GM12874 (cell line): ENCODE measurements around the gene MDN1.

Experiments used
- CTCF ChIP-seq: IDR thresholded peaks from 2 replicates; pipeline ENCODE4 v1.5.1; 2011; ENCODE audit warnings: low read depth, mild to moderate bottlenecking, control low read depth, low read length, moderate library complexity; ENCODE audit not compliant: insufficient read depth

MDN1 gene

DNA sequence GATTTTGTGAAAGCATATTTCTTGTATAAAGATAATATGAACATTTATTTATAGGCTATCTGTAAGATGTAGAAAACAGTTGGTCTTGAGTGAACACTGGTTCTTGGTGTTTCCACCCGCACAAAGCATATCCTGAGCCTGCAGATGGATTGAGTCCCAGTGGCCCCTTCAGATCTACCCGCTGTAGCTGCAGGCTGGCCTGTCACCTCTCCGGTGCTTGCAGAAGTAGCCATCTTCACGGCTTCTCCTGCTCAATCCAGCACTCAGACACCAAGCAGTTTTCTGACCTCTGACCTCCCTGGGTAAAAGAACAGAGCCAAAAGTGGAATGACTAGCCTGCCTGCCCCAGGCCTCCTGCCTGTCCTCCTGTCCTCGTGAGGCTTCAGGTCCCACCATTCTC, 203.7 kb downstream of the MDN1 start:
- TF ChIP-seq CTCF: no peak

- TF ChIP-seq CTCF: no peak
Measured at GRCh38 chr6:89613790-89614189, 205.8 kb downstream of the MDN1 start.

- TF ChIP-seq CTCF: no peak
Measured at GRCh38 chr6:89612121-89612520, 207.5 kb downstream of the MDN1 start.

DNA sequence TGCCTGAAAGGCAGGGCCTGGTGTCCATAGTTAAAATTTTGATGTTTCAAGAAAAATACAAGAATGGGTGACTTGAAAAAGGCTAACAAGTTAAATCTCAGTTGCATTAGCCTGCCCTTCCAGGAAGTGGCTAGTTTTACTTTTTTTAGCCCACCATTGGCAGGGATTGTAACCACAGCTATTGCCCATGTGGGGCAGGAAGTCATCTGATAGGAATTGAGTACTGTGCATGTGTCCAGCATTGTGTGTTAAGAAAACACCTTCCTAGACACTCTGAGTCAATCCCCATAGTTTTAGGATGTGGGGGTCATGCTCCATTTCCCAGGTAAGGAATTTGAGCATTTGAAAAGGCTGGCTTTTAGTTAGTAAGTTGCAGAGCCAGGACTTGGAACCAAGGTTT, 207.9 kb downstream of the MDN1 start:
- no peak for TF ChIP-seq CTCF

DNA sequence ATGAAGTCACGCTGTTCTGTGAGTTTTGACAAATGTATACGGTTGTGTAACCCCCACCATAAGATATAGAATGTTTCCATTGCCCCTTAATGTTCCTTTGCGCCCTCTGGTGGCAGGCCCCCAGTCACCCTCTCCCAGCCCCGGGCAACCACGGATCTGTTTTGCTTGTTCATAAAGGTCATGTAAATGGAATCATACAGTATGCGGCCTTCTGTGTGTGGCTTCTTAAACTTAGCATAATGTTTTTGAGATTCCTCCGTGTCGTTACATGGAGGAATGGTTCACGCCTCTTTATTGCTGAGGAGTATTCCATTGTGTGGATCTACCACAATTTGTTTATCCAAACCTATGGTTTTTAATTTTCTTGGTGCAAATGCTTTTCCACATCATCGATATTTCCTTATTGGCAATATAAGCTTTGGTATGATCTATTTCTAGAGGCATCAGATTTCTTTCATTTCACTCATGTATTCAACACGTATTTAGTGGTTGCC, 209.4 kb downstream of the MDN1 start:
- TF ChIP-seq CTCF: peak; percentile 83

DNA sequence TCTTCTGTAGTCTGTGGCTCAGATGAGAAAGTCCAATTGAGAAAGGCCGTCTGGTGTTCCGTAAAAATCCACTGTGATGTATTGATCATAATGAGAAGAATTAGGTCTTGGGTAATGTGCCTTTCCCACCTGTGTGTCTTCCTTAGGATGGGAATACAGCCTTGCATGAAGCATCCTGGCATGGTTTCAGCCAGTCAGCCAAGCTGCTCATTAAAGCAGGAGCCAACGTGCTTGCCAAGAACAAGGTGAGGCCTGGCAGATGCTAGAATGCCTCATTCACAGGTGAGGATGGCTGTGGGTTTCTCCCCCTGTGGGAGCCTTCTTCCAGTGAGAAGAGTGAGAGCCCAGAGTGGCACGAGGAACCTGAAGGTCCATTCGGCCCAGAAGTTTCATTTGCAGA, 213.7 kb downstream of the MDN1 start:
- no peak for TF ChIP-seq CTCF

DNA sequence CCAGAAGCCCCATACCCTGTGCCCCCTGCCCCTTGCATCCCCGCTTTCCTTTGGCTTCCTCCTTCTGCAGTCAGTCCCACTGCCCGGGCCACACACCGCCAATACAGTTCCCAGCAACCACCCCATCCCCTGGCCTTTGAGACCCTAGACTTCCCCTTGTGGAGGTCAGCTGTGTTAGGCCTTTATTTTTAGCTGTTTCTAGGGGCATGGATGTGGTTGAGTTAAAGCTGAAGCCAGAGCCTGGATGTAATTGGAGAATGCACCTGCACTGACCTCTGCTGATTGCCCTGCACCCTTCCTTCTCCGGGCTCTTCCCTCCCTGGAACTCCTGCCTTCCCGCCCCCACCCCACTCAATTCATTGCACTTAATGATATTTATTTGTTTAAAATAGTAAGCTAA, 214.9 kb downstream of the MDN1 start:
- no peak for TF ChIP-seq CTCF

DNA sequence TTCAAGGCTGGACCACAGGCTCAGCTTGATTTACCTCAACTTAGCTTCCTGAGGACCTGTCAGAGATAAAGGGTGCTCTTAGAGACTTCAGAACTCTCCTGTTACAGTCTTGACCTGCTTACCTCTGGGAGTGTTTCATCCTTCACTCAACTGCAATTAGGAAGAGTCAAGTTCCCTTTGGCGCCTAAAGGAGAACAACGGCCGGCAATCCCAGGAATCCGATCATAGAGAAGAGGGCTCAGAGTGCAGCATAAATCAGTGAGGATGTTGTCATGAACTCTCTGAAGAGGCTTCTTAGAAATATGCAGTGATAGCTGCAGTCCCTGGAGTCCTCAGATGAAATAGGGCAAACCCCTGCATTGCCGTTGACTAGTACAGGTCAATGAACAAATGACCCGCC, 217.4 kb downstream of the MDN1 start:
- no peak for TF ChIP-seq CTCF
